SK-N-MC (cell line): Measurements from ENCODE around the gene PLXNB2.

Experiments
- EZH2 ChIP-seq: fragments of 200-600 bp; sonication (generic); IDR thresholded peaks from one replicate; pipeline ENCODE4 v1.6.1; 2017; ENCODE audit warnings: antibody characterized with exemption
- FOXP2 ChIP-seq: optimal IDR thresholded peaks from 2 replicates; pipeline ENCODE3; 2011; ENCODE audit warnings: mild to moderate bottlenecking, moderate library complexity; ENCODE audit not compliant: insufficient read depth; ENCODE audit errors: extremely low read length, control extremely low read depth

GRCh38 chr22:50228366-50228765, 79.1 kb downstream of the PLXNB2 start:
- TF ChIP-seq EZH2 (no peak), FOXP2 (no peak)
